Measurements from ENCODE around the gene SERTM2.

Gene SERTM2

GRCh38 chrX:111511477-111511876, at the start of gene SERTM2:
Gene SERTM2, plus strand, starts transcription at chrX:111511645. Its CDS starts 7,213 bp downstream, at chrX:111518858.
- in situ Hi-C loops (cut with MboI; ENCODE audit: low pct_unique_long_range_greater_than_20kb, low sequenced_read_pairs): no loop called here
- peak; percentile 62 for DNase-seq

GRCh38 chrX:111465669-111466068, 45.8 kb upstream of the SERTM2 start:
- DNase-seq: no peak
- in situ Hi-C loops (cut with MboI; ENCODE audit: low pct_unique_long_range_greater_than_20kb, low sequenced_read_pairs): no loop called here

- in situ Hi-C loops (cut with MboI; ENCODE audit: low pct_unique_long_range_greater_than_20kb, low sequenced_read_pairs): no loop called here
- DNase-seq: no peak
These were observed 43.5 kb upstream of the SERTM2 start for GRCh38 chrX:111467896-111468295.

GRCh38 chrX:111470681-111471403, 40.6 kb upstream of the SERTM2 start:
- DNase-seq: no peak
- in situ Hi-C loops (cut with MboI; ENCODE audit: low pct_unique_long_range_greater_than_20kb, low sequenced_read_pairs): no loop called here

DNA sequence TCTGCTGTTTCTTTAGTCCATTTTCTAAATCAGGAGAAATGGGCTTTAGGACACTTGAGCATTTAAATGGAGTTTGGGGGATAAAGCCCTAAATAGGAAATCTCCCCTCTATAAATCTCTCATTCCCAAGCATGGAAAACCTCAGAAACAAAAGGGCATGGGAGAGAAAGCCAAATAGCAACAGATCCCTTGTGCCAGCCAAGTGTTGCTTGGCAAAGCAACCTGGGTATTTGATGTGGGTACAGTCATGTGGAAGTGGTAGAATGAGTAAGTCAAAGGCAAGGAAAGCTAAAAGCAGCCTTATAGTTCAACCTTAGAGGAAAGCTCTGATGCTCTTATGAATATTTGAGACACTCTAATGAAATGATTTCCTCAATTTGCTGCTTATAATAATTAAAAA, 29.5 kb upstream of the SERTM2 start:
- DNase-seq: no peak
- in situ Hi-C loops (cut with MboI; ENCODE audit: low pct_unique_long_range_greater_than_20kb, low sequenced_read_pairs): no loop called here

DNA sequence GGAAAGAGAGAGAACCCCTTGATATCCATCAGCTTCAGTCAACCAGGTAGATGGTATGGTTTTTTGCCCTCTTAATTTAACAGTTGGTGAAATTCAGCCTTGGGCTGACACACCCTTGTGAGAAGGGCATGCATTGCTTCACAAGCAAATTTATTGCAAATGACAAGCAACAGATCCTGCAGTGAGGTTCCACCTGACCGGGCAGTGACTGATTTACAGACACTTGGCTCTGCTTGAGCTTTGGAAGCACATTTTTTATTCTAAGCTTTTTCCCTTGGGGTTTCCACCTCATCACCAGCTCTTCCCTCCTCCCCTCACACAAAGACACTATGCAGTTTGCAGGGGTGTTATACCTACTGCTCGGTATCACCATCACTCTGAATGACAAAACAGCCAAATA, 28.3 kb upstream of the SERTM2 start:
- in situ Hi-C loops (cut with MboI; ENCODE audit: low pct_unique_long_range_greater_than_20kb, low sequenced_read_pairs): no loop called here
- no peak for DNase-seq

- no peak for DNase-seq
- in situ Hi-C loops (cut with MboI; ENCODE audit: low pct_unique_long_range_greater_than_20kb, low sequenced_read_pairs): no loop called here
These were observed 27.6 kb upstream of the SERTM2 start for GRCh38 chrX:111483881-111484280.

GRCh38 chrX:111490688-111491087, 20.8 kb upstream of the SERTM2 start:
- DNase-seq: no peak
- in situ Hi-C loops (cut with MboI; ENCODE audit: low pct_unique_long_range_greater_than_20kb, low sequenced_read_pairs): no loop called here

- in situ Hi-C loops (cut with MboI; ENCODE audit: low pct_unique_long_range_greater_than_20kb, low sequenced_read_pairs): no loop called here
- DNase-seq: no peak
These were observed 19.4 kb upstream of the SERTM2 start for GRCh38 chrX:111492085-111492484.

GRCh38 chrX:111498538-111499103, 12.8 kb upstream of the SERTM2 start:
- in situ Hi-C loops (cut with MboI; ENCODE audit: low pct_unique_long_range_greater_than_20kb, low sequenced_read_pairs): no loop called here
- no peak for DNase-seq

- DNase-seq: no peak
- in situ Hi-C loops (cut with MboI; ENCODE audit: low pct_unique_long_range_greater_than_20kb, low sequenced_read_pairs): no loop called here
These were observed 7.9 kb upstream of the SERTM2 start for GRCh38 chrX:111503485-111503993.

- peak; percentile 52 for DNase-seq
- in situ Hi-C loops (cut with MboI; ENCODE audit: low pct_unique_long_range_greater_than_20kb, low sequenced_read_pairs): no loop called here
These were observed 6.5 kb upstream of the SERTM2 start for GRCh38 chrX:111504941-111505340.

DNA sequence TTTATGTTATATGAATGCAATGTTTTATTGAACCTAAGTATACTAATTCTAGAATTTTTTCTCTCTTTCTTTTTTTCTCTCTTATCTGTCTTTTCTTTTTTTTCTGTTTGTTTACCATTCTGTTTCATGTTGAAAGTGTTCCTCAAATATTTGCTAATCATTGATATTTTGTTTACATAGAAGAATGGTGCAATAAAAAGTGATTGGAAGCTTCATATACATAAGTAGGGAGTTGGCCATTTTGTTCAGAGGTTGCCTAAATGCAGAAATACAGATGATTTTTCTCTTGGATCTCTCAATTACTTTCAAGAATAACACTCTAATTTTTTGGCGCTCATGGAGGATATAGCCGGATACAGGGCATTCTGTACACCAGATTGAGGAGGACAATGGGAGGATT, 5.7 kb upstream of the SERTM2 start:
- DNase-seq: no peak
- in situ Hi-C loops (cut with MboI; ENCODE audit: low pct_unique_long_range_greater_than_20kb, low sequenced_read_pairs): no loop called here

DNA sequence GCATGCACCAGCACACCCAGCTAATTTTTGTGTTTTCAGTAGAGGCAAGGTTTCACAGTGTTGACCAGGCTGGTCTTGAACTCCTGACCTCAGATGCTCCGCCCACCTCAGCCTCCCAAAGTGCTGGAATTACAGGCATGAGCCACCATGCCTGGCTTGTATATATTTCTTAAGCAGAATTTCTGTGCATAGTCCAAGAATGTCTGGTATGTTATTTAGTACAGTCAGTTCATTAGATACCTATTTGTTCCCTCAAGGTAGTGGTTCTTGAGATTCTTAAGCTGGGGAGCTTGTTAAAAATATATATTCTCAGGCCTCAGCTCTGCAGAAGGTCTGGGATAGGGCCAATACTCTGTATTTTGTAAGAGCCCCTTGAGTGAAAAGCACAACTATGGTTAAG, 4.6 kb upstream of the SERTM2 start:
- no peak for DNase-seq
- in situ Hi-C loops (cut with MboI; ENCODE audit: low pct_unique_long_range_greater_than_20kb, low sequenced_read_pairs): no loop called here

DNA sequence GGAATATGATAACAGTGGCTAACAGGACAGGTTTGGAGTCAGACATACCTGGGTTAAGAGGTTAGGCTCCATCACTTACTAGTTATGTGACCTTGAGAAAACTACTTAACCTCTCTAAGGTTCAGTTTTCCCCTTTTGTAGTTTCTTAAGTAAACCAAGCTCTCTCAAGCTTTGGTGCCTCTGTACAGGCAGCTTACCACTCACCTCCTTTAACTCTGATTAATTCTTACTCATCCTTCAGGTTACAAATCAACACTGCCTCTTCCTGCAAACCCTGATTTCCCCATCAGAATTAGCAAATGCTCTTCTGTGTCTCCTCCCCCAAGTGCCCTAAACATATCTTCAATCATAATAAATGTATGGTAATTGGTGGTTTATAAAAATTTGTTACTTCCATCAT, 3.5 kb upstream of the SERTM2 start:
- in situ Hi-C loops (cut with MboI; ENCODE audit: low pct_unique_long_range_greater_than_20kb, low sequenced_read_pairs): no loop called here
- DNase-seq: no peak

GRCh38 chrX:111515298-111515697, 3.9 kb downstream of the SERTM2 start:
- in situ Hi-C loops (cut with MboI; ENCODE audit: low pct_unique_long_range_greater_than_20kb, low sequenced_read_pairs): no loop called here
- DNase-seq: no peak

DNA sequence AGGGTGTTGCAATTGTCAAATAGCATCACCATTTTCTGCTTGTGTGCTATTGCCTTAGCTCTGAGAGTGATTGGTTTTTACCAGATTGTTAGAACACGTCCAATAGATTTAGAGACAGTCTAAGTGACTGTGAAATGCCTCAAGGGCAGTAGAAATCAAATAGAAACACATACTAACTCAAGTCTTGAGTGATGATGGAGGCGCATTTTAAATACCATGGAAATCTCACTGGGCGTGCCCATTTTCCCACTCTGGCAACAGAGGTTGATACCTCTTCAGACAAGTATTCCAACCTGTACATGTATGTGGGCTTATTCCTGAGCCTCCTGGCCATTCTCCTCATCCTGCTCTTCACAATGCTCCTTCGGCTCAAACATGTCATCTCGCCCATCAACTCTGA, 7.2 kb downstream of the SERTM2 start:
- no peak for DNase-seq
- in situ Hi-C loops (cut with MboI; ENCODE audit: low pct_unique_long_range_greater_than_20kb, low sequenced_read_pairs): no loop called here

DNA sequence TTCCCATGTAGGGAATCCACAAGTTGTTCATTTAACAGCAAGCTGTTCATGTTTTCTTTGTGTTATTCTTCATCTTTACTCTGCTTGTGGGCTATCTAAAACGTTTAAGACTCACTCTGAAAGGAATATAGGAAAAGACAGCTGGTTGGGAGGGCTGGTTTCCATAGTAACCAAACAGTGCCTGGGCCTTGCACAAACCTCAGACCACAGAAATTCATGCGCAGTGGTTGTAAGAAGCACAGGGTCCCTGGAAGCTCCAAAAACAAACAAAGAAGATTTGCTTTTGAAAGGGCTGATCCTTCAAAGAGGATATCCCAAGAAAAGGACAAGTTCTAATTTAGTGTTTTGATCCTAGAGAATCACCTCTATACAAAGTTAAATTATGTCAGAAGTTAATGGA, 7.8 kb downstream of the SERTM2 start:
- peak; percentile 36 for DNase-seq
- in situ Hi-C loops (cut with MboI; ENCODE audit: low pct_unique_long_range_greater_than_20kb, low sequenced_read_pairs): no loop called here

- in situ Hi-C loops (cut with MboI; ENCODE audit: low pct_unique_long_range_greater_than_20kb, low sequenced_read_pairs): no loop called here
- DNase-seq: no peak
These were observed 9.1 kb downstream of the SERTM2 start for GRCh38 chrX:111520506-111520905.

GRCh38 chrX:111521169-111521568, 9.7 kb downstream of the SERTM2 start:
- DNase-seq: no peak
- in situ Hi-C loops (cut with MboI; ENCODE audit: low pct_unique_long_range_greater_than_20kb, low sequenced_read_pairs): no loop called here

- in situ Hi-C loops (cut with MboI; ENCODE audit: low pct_unique_long_range_greater_than_20kb, low sequenced_read_pairs): no loop called here
These were observed 31.8 kb downstream of the SERTM2 start for GRCh38 chrX:111543212-111543741.

More at GRCh38 chrX:111543212-111543741, 31.8 kb downstream of the SERTM2 start:
- no peak for DNase-seq
